SH-SY5Y (cell line): ENCODE results near the gene FBRSL1.

Experiments used
- GATA2 ChIP-seq: IDR thresholded peaks from 2 replicates; pipeline ENCODE4 v1.6.1; 2011; ENCODE audit warnings: mild to moderate bottlenecking, low read depth, low read length
- GATA3 ChIP-seq: IDR thresholded peaks from 2 replicates; pipeline ENCODE4 v1.6.1; 2011; ENCODE audit warnings: low read depth, mild to moderate bottlenecking, low read length, moderate library complexity

FBRSL1 gene

GRCh38 chr12:132489602-132490266, at the start of gene FBRSL1:
Gene FBRSL1, plus strand, starts transcription at chr12:132490151.
- no peak for TF ChIP-seq GATA3
- no peak for TF ChIP-seq GATA2

- TF ChIP-seq GATA3 (no peak), GATA2 (no peak)
These were observed 47.8 kb upstream of the FBRSL1 start for GRCh38 chr12:132441871-132442863.

- TF ChIP-seq GATA2 (no peak), GATA3 (no peak)
These were observed 46.9 kb upstream of the FBRSL1 start for GRCh38 chr12:132443091-132443490.

GRCh38 chr12:132444283-132444682, 45.7 kb upstream of the FBRSL1 start:
- TF ChIP-seq GATA3 (no peak), GATA2 (no peak)

GRCh38 chr12:132444957-132445883, 44.7 kb upstream of the FBRSL1 start:
- no peak for TF ChIP-seq GATA3
- no peak for TF ChIP-seq GATA2

GRCh38 chr12:132445884-132446632, 43.9 kb upstream of the FBRSL1 start:
- TF ChIP-seq GATA3 (no peak), GATA2 (no peak)

- TF ChIP-seq GATA3 (no peak), GATA2 (no peak)
These were observed 43.2 kb upstream of the FBRSL1 start for GRCh38 chr12:132446633-132447326.

GRCh38 chr12:132447327-132447720, 42.6 kb upstream of the FBRSL1 start:
- TF ChIP-seq GATA2 (no peak), GATA3 (no peak)

GRCh38 chr12:132447731-132448462, 42.1 kb upstream of the FBRSL1 start:
- TF ChIP-seq GATA2 (no peak), GATA3 (no peak)

- TF ChIP-seq GATA3 (no peak), GATA2 (no peak)
These were observed 41.5 kb upstream of the FBRSL1 start for GRCh38 chr12:132448463-132448820.

GRCh38 chr12:132449565-132450417, 40.2 kb upstream of the FBRSL1 start:
- no peak for TF ChIP-seq GATA2
- TF ChIP-seq GATA3: no peak
